Neural cell (in vitro differentiated cells): ENCODE results near the gene FAM118A.

Experiments used
- CTCF ChIP-seq: fragments of 450-650 bp; IDR thresholded peaks from 2 replicates; pipeline ENCODE4 v1.5.1; 2014; ENCODE audit warnings: antibody characterized with exemption, mild to moderate bottlenecking, moderate library complexity; ENCODE audit not compliant: poor library complexity, severe bottlenecking
- EP300 ChIP-seq: fragments of 450-650 bp; conservative IDR thresholded peaks from 2 replicates; pipeline ENCODE4 v1.6.1; 2014; ENCODE audit warnings: antibody characterized with exemption, mild to moderate bottlenecking, moderate library complexity; ENCODE audit not compliant: poor library complexity, severe bottlenecking
- EZH2 ChIP-seq: fragments of 200-600, 300-800 bp; shearing (Covaris generic), sonication (generic); IDR thresholded peaks from 2 replicates; pipeline ENCODE4 v1.6.1; 2014; ENCODE audit warnings: antibody characterized with exemption, low read length, borderline replicate concordance, mild to moderate bottlenecking; ENCODE audit not compliant: insufficient read depth, poor library complexity, severe bottlenecking
- MXI1 ChIP-seq: fragments of 450-650 bp; conservative IDR thresholded peaks from 2 replicates; pipeline ENCODE4 v1.6.1; 2014; ENCODE audit warnings: antibody characterized with exemption, mild to moderate bottlenecking; ENCODE audit not compliant: poor library complexity, severe bottlenecking
- POLR2AphosphoS5 ChIP-seq: IDR thresholded peaks from 2 replicates; pipeline ENCODE4 v1.6.1; 2012
- RAD21 ChIP-seq: fragments of 450-650 bp; conservative IDR thresholded peaks from 2 replicates; pipeline ENCODE4 v1.6.1; 2014; ENCODE audit warnings: antibody characterized with exemption, mild to moderate bottlenecking, moderate library complexity
- REST ChIP-seq: IDR thresholded peaks from 2 replicates; pipeline ENCODE4 v1.6.1; 2012; ENCODE audit warnings: borderline replicate concordance

- TF ChIP-seq CTCF (no peak), REST (no peak), RAD21 (no peak), MXI1 (no peak), EZH2 (no peak), EP300 (no peak), POLR2AphosphoS5 (no peak)
Measured at GRCh38 chr22:45303181-45303580, 6.6 kb upstream of the FAM118A start.
